ENCODE results near the gene KRT12.

Gene KRT12

GRCh38 chr17:40830085-40830776 is 36.8 kb downstream of the KRT12 start:
- no peak overlapping the region for H3K4me3 ChIP-seq (ENCODE audit: low read depth, low read length)
- no peak for TF ChIP-seq CTCF (IDR thresholded peaks at IDR 0.05; ENCODE audit: low read depth, low read length)

- no peak for TF ChIP-seq CTCF (IDR thresholded peaks at IDR 0.05; ENCODE audit: low read depth, low read length)
- no peak overlapping the region for H3K4me3 ChIP-seq (ENCODE audit: low read depth, low read length)
Observed at GRCh38 chr17:40828454-40829044, 38.5 kb downstream of the KRT12 start.

GRCh38 chr17:40827746-40828453 is 39.1 kb downstream of the KRT12 start:
- TF ChIP-seq CTCF (IDR thresholded peaks at IDR 0.05; ENCODE audit: low read depth, low read length) = no peak
- H3K4me3 ChIP-seq (ENCODE audit: low read depth, low read length) = no peak overlapping the region

GRCh38 chr17:40825599-40825998 is 41.4 kb downstream of the KRT12 start:
- no peak for TF ChIP-seq CTCF (IDR thresholded peaks at IDR 0.05; ENCODE audit: low read depth, low read length)
- no peak overlapping the region for H3K4me3 ChIP-seq (ENCODE audit: low read depth, low read length)

- no peak overlapping the region for H3K4me3 ChIP-seq (ENCODE audit: low read depth, low read length)
- TF ChIP-seq CTCF (IDR thresholded peaks at IDR 0.05; ENCODE audit: low read depth, low read length) = no peak
Observed at GRCh38 chr17:40824015-40824832, 42.8 kb downstream of the KRT12 start.

GRCh38 chr17:40822132-40822812 is 44.8 kb downstream of the KRT12 start, which contains the start of gene KRT10:
TSS of gene KRT10 (minus strand) at chr17:40822614. CDS start at chr17:40822585, 29 bp downstream.
- no peak within 1 kb of the TSS for H3K4me3 ChIP-seq (ENCODE audit: low read depth, low read length)
- no peak for TF ChIP-seq CTCF (IDR thresholded peaks at IDR 0.05; ENCODE audit: low read depth, low read length)

Measured in WI38 (cell line).